Neural progenitor cell (in vitro differentiated cells): ENCODE measurements around the gene SERPINF2.
"Not testable (repeated sequence)": the region's sequence is repeated elsewhere in the genome, so short reads cannot be mapped to it uniquely, and the experiment has no call there.

ENCODE experiments used
- CTCF ChIP-seq: fragments of 200-600 bp; sonication (generic); IDR thresholded peaks from 2 replicates; pipeline ENCODE4 v1.5.1; 2017; ENCODE audit warnings: antibody characterized with exemption, mild to moderate bottlenecking
- EZH2 ChIP-seq: fragments of 200-600 bp; sonication (generic); IDR thresholded peaks from 2 replicates; pipeline ENCODE4 v1.6.1; 2017; ENCODE audit warnings: antibody characterized with exemption, mild to moderate bottlenecking, moderate library complexity
- EZH2phosphoT487 ChIP-seq: fragments of 200-600 bp; sonication (generic); IDR thresholded peaks from 2 replicates; pipeline ENCODE4 v1.6.1; 2017; ENCODE audit warnings: antibody characterized with exemption

- not testable (repeated sequence) for TF ChIP-seq CTCF, EZH2phosphoT487, EZH2
Observed at GRCh38 chr17:1699891-1700290, 42.8 kb upstream of the SERPINF2 start.
